CD4-positive, alpha-beta T cell (primary cell): Measurements from ENCODE around the gene HDDC3. TPM values are rescaled to one million over a fixed set of nuclear protein-coding genes. Genes with fewer than 3 reads are reported as not detected.

ENCODE experiments used
- ATAC-seq: fragments of 200-7000 bp; cut with Tn5 transposase; one replicate; pipeline ENCODE4 v1.10.0; 2022; ENCODE audit warnings: mild to moderate bottlenecking; ENCODE audit not compliant: poor library complexity
- CTCF ChIA-PET: fragments of 350-600 bp; sonication (Branson Sonifier 250); formaldehyde crosslinking; loops from one replicate; lab custom pipeline; 2021; ENCODE audit warnings: antibody characterized with exemption, inconsistent platforms; lab: Charles Lee
- POLR2A ChIA-PET: fragments of 350-600 bp; sonication (Branson Sonifier 250); formaldehyde crosslinking; loops from one replicate; lab custom pipeline; 2021; ENCODE audit warnings: antibody characterized with exemption, inconsistent platforms; lab: Charles Lee
- DNase-seq, 14 experiments: peaks; one replicate each; pipeline ENCODE4 v3.0.0-alpha.2; 2013 to 2020; ENCODE audit warnings: mixed read lengths in 2 of 14
- H3K27ac ChIP-seq, 2 donors: one replicate each; pipeline versions ENCODE4 v1.5.1 to v1.7.0; 2013; ENCODE audit warnings: low read length in 2 of 2, low read depth in 1 of 2, mild to moderate bottlenecking in 1 of 2
- H3K27me3 ChIP-seq, 2 experiments: 1 replicate in 1 of 2; 2 replicates in 1 of 2; pipeline versions ENCODE4 v1.6.1 to v1.7.0; 2013; ENCODE audit warnings: low read length in 2 of 2, control low read depth in 1 of 2, mild to moderate bottlenecking in 1 of 2, moderate library complexity in 1 of 2; ENCODE audit not compliant: insufficient read depth in 2 of 2, control insufficient read depth in 1 of 2
- H3K36me3 ChIP-seq: one replicate; pipeline ENCODE4 v1.6.1; 2013; ENCODE audit warnings: low read length, control low read depth; ENCODE audit not compliant: insufficient read depth
- H3K4me1 ChIP-seq: one replicate; pipeline ENCODE4 v1.6.1; 2013; ENCODE audit warnings: low read length, control low read depth; ENCODE audit not compliant: insufficient read depth
- H3K4me3 ChIP-seq: one replicate; pipeline ENCODE4 v1.5.1; 2013; ENCODE audit warnings: mild to moderate bottlenecking, low read length, moderate library complexity
- H3K9me3 ChIP-seq, 2 experiments: 1 replicate in 1 of 2; 2 replicates in 1 of 2; pipeline versions ENCODE4 v1.6.1 to v1.7.0; 2013; ENCODE audit warnings: low read length in 2 of 2, mild to moderate bottlenecking in 2 of 2, control low read depth in 1 of 2, moderate library complexity in 1 of 2; ENCODE audit not compliant: control insufficient read depth in 1 of 2, insufficient read depth in 1 of 2
- H3K27ac Mint-ChIP-seq: one replicate; pipeline ENCODE4 v1.8.0; 2020; ENCODE audit warnings: mixed read lengths
- H3K27me3 Mint-ChIP-seq: one replicate; pipeline ENCODE4 v1.8.0; 2021; ENCODE audit warnings: mixed read lengths
- H3K36me3 Mint-ChIP-seq: one replicate; pipeline ENCODE4 v1.8.0; 2021; ENCODE audit warnings: low read depth, mixed read lengths
- H3K4me1 Mint-ChIP-seq: one replicate; pipeline ENCODE4 v1.8.0; 2021; ENCODE audit warnings: low read depth, mixed read lengths
- H3K4me3 Mint-ChIP-seq: one replicate; pipeline ENCODE4 v1.8.0; 2020; ENCODE audit warnings: mild to moderate bottlenecking, mixed read lengths
- H3K9me3 Mint-ChIP-seq: one replicate; pipeline ENCODE4 v1.8.0; 2020; ENCODE audit warnings: mixed read lengths
- intact Hi-C, 2 experiments: fragments of 100-400 bp; cut with DNase I in 1 of 2; cut with micrococcal nuclease in 1 of 2; formaldehyde crosslinking; loops; one replicate each; pipeline versions ENCODE4 v1.15.1 to v1.9.0; 2023 to 2025; cut with DNase I, micrococcal nuclease
- total RNA-seq, 174 experiments: library from RNA in 2 of 174; stranded (reverse) in 2 of 174; gene quantifications; one replicate each; pipeline ENCODE4 v1.2.3 and lab custom pipeline; 2021 to 2026
- TF ChIP-seq, protein P1 (sequence below): fragments of 200-600 bp; IDR thresholded peaks from one replicate; pipeline ENCODE4 v1.8.0; 2022; ENCODE audit warnings: antibody characterized with exemption, mild to moderate bottlenecking

Gene HDDC3
- total RNA-seq, 2 experiments from 2014 or later = 9.9 to 10.8 TPM

DNA sequence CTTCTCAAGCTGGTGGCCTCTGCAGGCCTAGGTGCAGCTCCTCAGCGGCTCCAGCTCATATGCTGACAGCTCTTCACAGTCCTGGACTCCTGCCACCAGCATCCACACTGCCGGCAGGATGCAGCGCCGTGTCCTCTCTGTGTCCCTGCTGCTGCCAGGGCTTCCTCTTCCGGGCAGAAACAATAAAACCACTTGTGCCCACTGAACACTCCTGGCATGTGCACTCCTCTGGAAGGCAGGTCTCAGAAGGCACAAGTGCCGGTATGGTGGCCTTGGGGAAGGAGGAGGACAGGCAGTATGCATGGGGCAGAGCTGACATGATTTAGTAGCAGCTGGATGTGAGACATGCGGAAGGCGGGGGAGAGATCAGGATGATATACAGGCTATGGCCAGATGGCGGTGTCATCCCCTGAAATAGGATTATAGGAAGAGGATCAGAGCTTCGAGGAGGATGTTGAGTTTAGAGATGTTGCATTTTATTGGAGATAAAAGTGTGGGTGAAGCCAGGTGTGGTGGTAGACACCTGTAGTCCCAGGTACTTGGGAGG, 36.7 kb downstream of the HDDC3 start:
- DNase-seq (no peak), ATAC-seq (no peak)
- TF ChIP-seq, protein P1, sequence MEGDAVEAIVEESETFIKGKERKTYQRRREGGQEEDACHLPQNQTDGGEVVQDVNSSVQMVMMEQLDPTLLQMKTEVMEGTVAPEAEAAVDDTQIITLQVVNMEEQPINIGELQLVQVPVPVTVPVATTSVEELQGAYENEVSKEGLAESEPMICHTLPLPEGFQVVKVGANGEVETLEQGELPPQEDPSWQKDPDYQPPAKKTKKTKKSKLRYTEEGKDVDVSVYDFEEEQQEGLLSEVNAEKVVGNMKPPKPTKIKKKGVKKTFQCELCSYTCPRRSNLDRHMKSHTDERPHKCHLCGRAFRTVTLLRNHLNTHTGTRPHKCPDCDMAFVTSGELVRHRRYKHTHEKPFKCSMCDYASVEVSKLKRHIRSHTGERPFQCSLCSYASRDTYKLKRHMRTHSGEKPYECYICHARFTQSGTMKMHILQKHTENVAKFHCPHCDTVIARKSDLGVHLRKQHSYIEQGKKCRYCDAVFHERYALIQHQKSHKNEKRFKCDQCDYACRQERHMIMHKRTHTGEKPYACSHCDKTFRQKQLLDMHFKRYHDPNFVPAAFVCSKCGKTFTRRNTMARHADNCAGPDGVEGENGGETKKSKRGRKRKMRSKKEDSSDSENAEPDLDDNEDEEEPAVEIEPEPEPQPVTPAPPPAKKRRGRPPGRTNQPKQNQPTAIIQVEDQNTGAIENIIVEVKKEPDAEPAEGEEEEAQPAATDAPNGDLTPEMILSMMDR = no peak
- Histone ChIP-seq H3K4me1 (no peaks in the 10 kb centered on the region), H3K27me3 (no peaks in the 10 kb centered on the region), H3K27ac (no peak overlapping the region), H3K36me3 (no peaks in the 10 kb centered on the region), H3K9me3 (no peaks in the 10 kb centered on the region), H3K4me3 (no peak overlapping the region)
- Mint-ChIP-seq H3K9me3 (no peaks in the 10 kb centered on the region), H3K4me1 (no peaks in the 10 kb centered on the region), H3K4me3 (no peak overlapping the region), H3K27ac (no peak overlapping the region), H3K27me3 (no peaks in the 10 kb centered on the region), H3K36me3 (no peaks in the 10 kb centered on the region)
- ChIA-PET POLR2A (no interaction called here), CTCF (interaction anchor here (1.3 kb wide), 1 partner anchor 248 kb away, joined by 4 read pairs; no protein-coding TSS in a partner anchor)
- intact Hi-C loops = no loop called here

DNA sequence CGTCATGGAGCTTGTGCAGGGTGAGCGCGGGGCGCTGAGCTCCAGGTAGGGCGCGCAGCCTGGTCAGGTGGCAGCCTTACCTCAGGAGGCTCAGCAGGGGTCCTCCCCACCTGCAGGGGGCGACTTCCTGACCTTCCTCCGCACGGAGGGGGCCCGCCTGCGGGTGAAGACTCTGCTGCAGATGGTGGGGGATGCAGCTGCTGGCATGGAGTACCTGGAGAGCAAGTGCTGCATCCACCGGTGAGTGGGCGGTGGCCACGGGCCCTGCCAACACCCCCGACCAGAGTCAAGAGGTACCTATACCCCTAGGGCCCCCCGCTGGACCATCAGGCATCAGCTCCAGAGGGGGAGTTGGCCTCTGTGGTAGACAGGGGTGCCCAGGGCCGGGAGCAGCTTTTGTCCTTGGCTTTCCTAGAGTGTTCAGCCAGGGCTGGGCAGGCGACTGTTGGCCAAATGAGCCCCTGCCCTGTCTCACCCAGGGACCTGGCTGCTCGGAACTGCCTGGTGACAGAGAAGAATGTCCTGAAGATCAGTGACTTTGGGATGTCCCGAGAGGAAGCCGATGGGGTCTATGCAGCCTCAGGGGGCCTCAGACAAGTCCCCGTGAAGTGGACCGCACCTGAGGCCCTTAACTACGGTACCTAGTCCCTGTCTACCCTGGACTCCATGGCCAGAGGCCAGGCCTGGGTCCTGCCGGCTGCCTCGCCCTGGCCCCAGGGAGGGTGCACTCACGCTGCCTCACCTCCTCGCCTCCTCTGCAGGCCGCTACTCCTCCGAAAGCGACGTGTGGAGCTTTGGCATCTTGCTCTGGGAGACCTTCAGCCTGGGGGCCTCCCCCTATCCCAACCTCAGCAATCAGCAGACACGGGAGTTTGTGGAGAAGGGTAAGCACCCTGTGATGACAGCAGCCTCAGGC, 38.9 kb downstream of the HDDC3 start:
- no peaks in the 10 kb centered on the region for H3K36me3 ChIP-seq
- no peaks in the 10 kb centered on the region for H3K9me3 ChIP-seq
- no peaks in the 10 kb centered on the region for H3K9me3 Mint-ChIP-seq
- H3K4me1 ChIP-seq = no peaks in the 10 kb centered on the region
- no peaks in the 10 kb centered on the region for H3K27me3 Mint-ChIP-seq
- intact Hi-C loops = no loop called here
- H3K4me1 Mint-ChIP-seq = no peaks in the 10 kb centered on the region
- ChIA-PET CTCF (no interaction called here), POLR2A (interaction anchor here (0.9 kb wide), 1 partner anchor 9 kb away, joined by 3 read pairs; the partner anchor contains the start of gene MAN2A2)
- TF ChIP-seq, protein P1 = no peak
- H3K4me3 Mint-ChIP-seq = no peak overlapping the region
- no peak overlapping the region for H3K27ac Mint-ChIP-seq
- H3K36me3 Mint-ChIP-seq = no peaks in the 10 kb centered on the region
- no peaks in the 10 kb centered on the region for H3K27me3 ChIP-seq
- no peak overlapping the region for H3K27ac ChIP-seq
- H3K4me3 ChIP-seq = no peak overlapping the region
- DNase-seq (no peak), ATAC-seq (no peak)

DNA sequence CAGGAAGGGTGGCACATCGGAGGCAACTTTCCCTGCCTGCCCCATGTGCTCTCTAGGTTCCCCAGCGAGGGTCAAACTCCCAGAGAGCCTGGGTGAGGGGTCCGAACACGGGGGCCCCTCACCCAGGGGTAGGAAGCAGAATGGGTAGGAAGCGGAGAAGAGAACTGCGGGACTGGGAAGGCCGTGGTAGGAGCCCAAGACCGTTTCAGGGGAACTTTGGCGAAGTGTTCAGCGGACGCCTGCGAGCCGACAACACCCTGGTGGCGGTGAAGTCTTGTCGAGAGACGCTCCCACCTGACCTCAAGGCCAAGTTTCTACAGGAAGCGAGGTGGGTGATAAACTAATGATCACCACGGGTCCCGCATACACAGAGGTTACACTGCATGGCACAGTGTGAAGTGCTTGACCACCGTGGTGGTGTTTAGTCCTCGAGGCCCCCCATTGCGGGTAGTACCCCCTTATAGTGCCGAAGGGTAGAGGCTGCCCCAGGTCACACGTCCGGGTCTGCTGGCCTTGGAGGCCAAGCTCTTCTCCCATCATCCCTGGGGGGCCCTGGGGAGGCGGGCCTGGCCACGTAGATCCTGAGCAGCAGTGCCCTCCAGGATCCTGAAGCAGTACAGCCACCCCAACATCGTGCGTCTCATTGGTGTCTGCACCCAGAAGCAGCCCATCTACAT, 39.7 kb downstream of the HDDC3 start:
- TF ChIP-seq, protein P1 = no peak
- Mint-ChIP-seq H3K27ac (no peak overlapping the region), H3K27me3 (no peaks in the 10 kb centered on the region), H3K4me3 (no peak overlapping the region), H3K9me3 (no peaks in the 10 kb centered on the region), H3K36me3 (no peaks in the 10 kb centered on the region), H3K4me1 (no peaks in the 10 kb centered on the region)
- CTCF ChIA-PET = no interaction called here
- Histone ChIP-seq H3K4me1 (no peaks in the 10 kb centered on the region), H3K27ac (no peak overlapping the region), H3K36me3 (no peaks in the 10 kb centered on the region), H3K4me3 (no peak overlapping the region), H3K27me3 (no peaks in the 10 kb centered on the region), H3K9me3 (no peaks in the 10 kb centered on the region)
- ATAC-seq (no peak), DNase-seq (no peak)
- intact Hi-C loops = no loop called here
- POLR2A ChIA-PET = interaction anchor here (0.9 kb wide), 1 partner anchor 10 kb away, joined by 3 read pairs; the partner anchor contains the start of gene MAN2A2
